Naive B cell (primary cell): ENCODE data around the gene LTB4R2. TPM values are rescaled to one million over a fixed set of nuclear protein-coding genes. Genes with fewer than 3 reads are reported as not detected.

Experiments used
- ATAC-seq, 2 donors: fragments of 150-1000 bp; cut with Tn5 transposase; 2 replicates each; pipeline ENCODE4 v1.10.0; 2021; ENCODE audit warnings: low read depth in 2 of 2, mild to moderate bottlenecking in 2 of 2, moderate library complexity in 2 of 2
- DNase-seq: peaks from one replicate; pipeline ENCODE4 v3.0.0; 2022
- H3K27ac Mint-ChIP-seq, 6 donors: one replicate each; pipeline ENCODE4 v1.8.0; 2020 to 2022; ENCODE audit warnings: mild to moderate bottlenecking in 6 of 6, mixed read lengths in 6 of 6, moderate library complexity in 5 of 6, inconsistent platforms in 2 of 6
- H3K27me3 Mint-ChIP-seq, 3 donors: one replicate each; pipeline ENCODE4 v1.8.0; 2021 to 2022; ENCODE audit warnings: mixed read lengths in 3 of 3, mild to moderate bottlenecking in 1 of 3
- H3K36me3 Mint-ChIP-seq, 2 donors: one replicate each; pipeline ENCODE4 v1.8.0; 2020 to 2022; ENCODE audit warnings: mixed read lengths in 2 of 2, inconsistent platforms in 1 of 2, mild to moderate bottlenecking in 1 of 2
- H3K4me1 Mint-ChIP-seq, 3 donors: one replicate each; pipeline ENCODE4 v1.8.0; 2020 to 2022; ENCODE audit warnings: mixed read lengths in 3 of 3, inconsistent platforms in 1 of 3, mild to moderate bottlenecking in 1 of 3, moderate library complexity in 1 of 3
- H3K4me3 Mint-ChIP-seq, 8 donors: one replicate each; pipeline ENCODE4 v1.8.0; 2020 to 2022; ENCODE audit warnings: mild to moderate bottlenecking in 8 of 8, mixed read lengths in 8 of 8, moderate library complexity in 8 of 8, inconsistent platforms in 2 of 8
- H3K9me3 Mint-ChIP-seq, 7 donors: one replicate each; pipeline ENCODE4 v1.8.0; 2020 to 2022; ENCODE audit warnings: mixed read lengths in 7 of 7, mild to moderate bottlenecking in 5 of 7, inconsistent platforms in 2 of 7, moderate library complexity in 1 of 7
- polyA plus RNA-seq, 6 donors: library from polyadenylated mRNA; unstranded; fragments of 300-500 nt; fragmentation: Illumina TruSeq; gene quantifications; one replicate each; pipeline ENCODE4 v1.2.3, GENCODE V29; 2021; ENCODE audit warnings: low read depth in 6 of 6

LTB4R2 gene
- polyA plus RNA-seq, 6 donors from 2014 or later, result 0.28 to 1.2 (median 0.69) TPM

GRCh38 chr14:24269910-24270536, 39.9 kb upstream of the LTB4R2 start:
- no peaks in the 10 kb centered on the region for H3K27me3 Mint-ChIP-seq
- ATAC-seq (no peak), DNase-seq (no peak)
- peak overlapping the region; percentile 77 to 94 (median 91) for H3K4me3 Mint-ChIP-seq
- H3K4me1 Mint-ChIP-seq, result peaks cover 27 to 45% (median 45%) of the 10 kb centered on the region in 3 donors
- H3K36me3 Mint-ChIP-seq, result peaks cover 7 to 15% of the 10 kb centered on the region in 2 donors
- H3K9me3 Mint-ChIP-seq, result no peaks in the 10 kb centered on the region
- H3K27ac Mint-ChIP-seq, result peak overlapping the region; percentile 7 to 95 (median 54)

- Mint-ChIP-seq H3K27ac (peak overlapping the region; percentile 82 to 100 (median 96)), H3K36me3 (peaks cover 7 to 15% of the 10 kb centered on the region in 2 donors), H3K4me3 (peak overlapping the region; percentile 77 to 94 (median 91)), H3K27me3 (no peaks in the 10 kb centered on the region), H3K9me3 (no peaks in the 10 kb centered on the region), H3K4me1 (peaks cover 33 to 46% (median 45%) of the 10 kb centered on the region in 3 donors)
- peak; percentile 1 for ATAC-seq
- no peak for DNase-seq
Measured at GRCh38 chr14:24270537-24271133, 39.3 kb upstream of the LTB4R2 start.

- H3K9me3 Mint-ChIP-seq, result no peaks in the 10 kb centered on the region
- H3K4me3 Mint-ChIP-seq, result peak within 1 kb of the TSS; percentile 77 to 94 (median 91)
- ATAC-seq, result peak; percentile 82
- peaks cover 33 to 46% (median 43%) of the 10 kb centered on the region in 3 donors for H3K4me1 Mint-ChIP-seq
- DNase-seq, result peak; percentile 94
- peaks cover 7 to 14% of the 10 kb centered on the region in 2 donors for H3K36me3 Mint-ChIP-seq
- no peaks in the 10 kb centered on the region for H3K27me3 Mint-ChIP-seq
- peak within 1 kb of the TSS; percentile 95 to 100 (median 99) for H3K27ac Mint-ChIP-seq
Measured at GRCh38 chr14:24271134-24271833, 38.7 kb upstream of the LTB4R2 start, which contains the start of gene RABGGTA. RABGGTA (minus strand) TSS chr14:24271597; CDS start chr14:24271115, 482 bp downstream.

GRCh38 chr14:24271834-24272263, 38.1 kb upstream of the LTB4R2 start:
- H3K36me3 Mint-ChIP-seq, result peaks cover 6 to 8% of the 10 kb centered on the region in 2 donors
- no peaks in the 10 kb centered on the region for H3K27me3 Mint-ChIP-seq
- peaks cover 36 to 48% (median 42%) of the 10 kb centered on the region in 3 donors for H3K4me1 Mint-ChIP-seq
- peak overlapping the region; percentile 77 to 94 (median 91) for H3K4me3 Mint-ChIP-seq
- ATAC-seq (no peak), DNase-seq (no peak)
- H3K27ac Mint-ChIP-seq, result peak overlapping the region; percentile 95 to 100 (median 99)
- H3K9me3 Mint-ChIP-seq, result no peaks in the 10 kb centered on the region

GRCh38 chr14:24272467-24272866, 37.5 kb upstream of the LTB4R2 start:
- H3K27me3 Mint-ChIP-seq, result no peaks in the 10 kb centered on the region
- peaks cover 0 to 2% of the 10 kb centered on the region in 2 donors for H3K36me3 Mint-ChIP-seq
- peak overlapping the region; percentile 95 to 100 (median 99) for H3K27ac Mint-ChIP-seq
- peak overlapping the region; percentile 15 to 93 (median 90) for H3K4me3 Mint-ChIP-seq
- DNase-seq (no peak), ATAC-seq (no peak)
- H3K9me3 Mint-ChIP-seq, result peaks cover 0 to 2% (median 0%) of the 10 kb centered on the region in 7 donors
- peaks cover 41 to 50% (median 42%) of the 10 kb centered on the region in 3 donors for H3K4me1 Mint-ChIP-seq

GRCh38 chr14:24273422-24273998, 36.4 kb upstream of the LTB4R2 start:
- no peak for DNase-seq
- Mint-ChIP-seq H3K9me3 (peaks cover 0 to 6% (median 0%) of the 10 kb centered on the region in 7 donors), H3K36me3 (peaks cover 4 to 5% of the 10 kb centered on the region in 2 donors), H3K4me3 (peak overlapping the region in 6 of 8 donors; percentile 0 to 81 (median 29)), H3K4me1 (peaks cover 51 to 60% (median 53%) of the 10 kb centered on the region in 3 donors), H3K27ac (peak overlapping the region; percentile 81 to 100 (median 95)), H3K27me3 (no peaks in the 10 kb centered on the region)
- ATAC-seq, result no peak

- ATAC-seq (peak; percentile 27), DNase-seq (peak; percentile 70)
- H3K36me3 Mint-ChIP-seq, result peaks cover 4 to 7% of the 10 kb centered on the region in 2 donors
- H3K4me3 Mint-ChIP-seq, result peak overlapping the region in 5 of 8 donors; percentile 0 to 81 (median 28)
- H3K4me1 Mint-ChIP-seq, result peaks cover 57 to 64% (median 59%) of the 10 kb centered on the region in 3 donors
- H3K27me3 Mint-ChIP-seq, result no peaks in the 10 kb centered on the region
- peak overlapping the region; percentile 0 to 100 (median 95) for H3K27ac Mint-ChIP-seq
- H3K9me3 Mint-ChIP-seq, result peaks cover 0 to 8% (median 3%) of the 10 kb centered on the region in 7 donors
Measured at GRCh38 chr14:24274101-24274543, 35.8 kb upstream of the LTB4R2 start.

GRCh38 chr14:24277071-24277470, 32.9 kb upstream of the LTB4R2 start:
- ATAC-seq (no peak), DNase-seq (no peak)
- H3K4me1 Mint-ChIP-seq, result peaks cover 67 to 81% (median 73%) of the 10 kb centered on the region in 3 donors
- H3K4me3 Mint-ChIP-seq, result peak overlapping the region in 7 of 8 donors; percentile 29 to 87 (median 72)
- no peaks in the 10 kb centered on the region for H3K27me3 Mint-ChIP-seq
- peaks cover 4 to 7% of the 10 kb centered on the region in 2 donors for H3K36me3 Mint-ChIP-seq
- peak overlapping the region; percentile 88 to 99 (median 94) for H3K27ac Mint-ChIP-seq
- H3K9me3 Mint-ChIP-seq, result peaks cover 0 to 8% (median 3%) of the 10 kb centered on the region in 7 donors

- Mint-ChIP-seq H3K9me3 (peaks cover 0 to 8% (median 3%) of the 10 kb centered on the region in 7 donors), H3K27me3 (no peaks in the 10 kb centered on the region), H3K4me1 (peaks cover 64 to 74% (median 66%) of the 10 kb centered on the region in 3 donors), H3K36me3 (peaks cover 4 to 7% of the 10 kb centered on the region in 2 donors), H3K27ac (peak overlapping the region; percentile 94 to 99 (median 96)), H3K4me3 (peak overlapping the region; percentile 19 to 88 (median 58))
- ATAC-seq (peak; percentile 24 to 25), DNase-seq (peak; percentile 41)
Measured at GRCh38 chr14:24277606-24278321, 32.2 kb upstream of the LTB4R2 start.

- Mint-ChIP-seq H3K36me3 (peaks cover 4 to 7% of the 10 kb centered on the region in 2 donors), H3K4me3 (peak overlapping the region; percentile 39 to 88 (median 66)), H3K4me1 (peaks cover 60 to 70% (median 64%) of the 10 kb centered on the region in 3 donors), H3K27me3 (no peaks in the 10 kb centered on the region), H3K9me3 (peaks cover 0 to 8% (median 3%) of the 10 kb centered on the region in 7 donors), H3K27ac (peak overlapping the region; percentile 94 to 99 (median 98))
- no peak for DNase-seq
- no peak for ATAC-seq
Measured at GRCh38 chr14:24278424-24278823, 31.5 kb upstream of the LTB4R2 start.

- no peaks in the 10 kb centered on the region for H3K27me3 Mint-ChIP-seq
- ATAC-seq, result peak; percentile 88
- peaks cover 4 to 7% of the 10 kb centered on the region in 2 donors for H3K36me3 Mint-ChIP-seq
- H3K9me3 Mint-ChIP-seq, result peaks cover 0 to 8% (median 3%) of the 10 kb centered on the region in 7 donors
- DNase-seq, result peak; percentile 71
- H3K27ac Mint-ChIP-seq, result peak overlapping the region; percentile 93 to 99 (median 98)
- peaks cover 56 to 65% (median 59%) of the 10 kb centered on the region in 3 donors for H3K4me1 Mint-ChIP-seq
- H3K4me3 Mint-ChIP-seq, result peak overlapping the region; percentile 10 to 83 (median 70)
Measured at GRCh38 chr14:24279301-24280186, 30.4 kb upstream of the LTB4R2 start.
